Measurements from ENCODE around the gene MYD88. TPM values are rescaled to one million over a fixed set of nuclear protein-coding genes. Genes with fewer than 3 reads are reported as not detected.
A peak's percentile ranks its signal among the peaks of the same experiment; 100 is the strongest.

Gene MYD88
- total RNA-seq, 2 experiments from 2014 or later: 29.3 to 31.8 TPM

DNA sequence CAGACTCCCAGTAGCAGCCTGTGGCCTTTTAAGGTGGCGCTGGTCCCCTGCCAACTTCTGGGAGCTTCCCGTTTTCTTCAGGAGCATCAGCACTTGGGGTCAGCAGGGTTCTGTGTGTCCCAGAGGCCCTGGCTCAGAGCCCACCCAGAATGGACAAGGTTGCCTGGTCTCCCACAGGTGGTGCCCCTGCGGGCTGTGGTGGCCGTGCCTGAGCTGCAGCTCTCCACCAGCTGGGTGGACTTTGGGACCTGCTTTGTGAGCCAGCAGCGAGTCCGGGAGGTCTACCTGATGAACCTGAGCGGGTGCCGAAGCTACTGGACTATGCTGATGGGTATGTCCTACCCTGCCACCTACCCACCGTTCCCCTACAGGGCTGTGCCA is 17.0 kb upstream of the MYD88 start:
- Mint-ChIP-seq H3K27ac (no peak overlapping the region), H3K4me1 (ENCODE audit: low read depth) (peaks cover 11% of the 10 kb centered on the region), H3K9me3 (no peaks in the 10 kb centered on the region), H3K36me3 (ENCODE audit: low read depth) (peaks cover 31% of the 10 kb centered on the region), H3K27me3 (no peaks in the 10 kb centered on the region), H3K4me3 (no peak overlapping the region)
- ChIA-PET CTCF (interaction anchor here (1.7 kb wide), 1 partner anchor 10 kb away, joined by 4 read pairs; no protein-coding TSS in a partner anchor), POLR2A (interaction anchor here (0.6 to 0.8 kb wide), 2 partner anchors 57 to 116 kb away, joined by 3 read pairs; no protein-coding TSS in a partner anchor)
- ATAC-seq (no peak), DNase-seq (no peak)
- TF ChIP-seq, protein P1, sequence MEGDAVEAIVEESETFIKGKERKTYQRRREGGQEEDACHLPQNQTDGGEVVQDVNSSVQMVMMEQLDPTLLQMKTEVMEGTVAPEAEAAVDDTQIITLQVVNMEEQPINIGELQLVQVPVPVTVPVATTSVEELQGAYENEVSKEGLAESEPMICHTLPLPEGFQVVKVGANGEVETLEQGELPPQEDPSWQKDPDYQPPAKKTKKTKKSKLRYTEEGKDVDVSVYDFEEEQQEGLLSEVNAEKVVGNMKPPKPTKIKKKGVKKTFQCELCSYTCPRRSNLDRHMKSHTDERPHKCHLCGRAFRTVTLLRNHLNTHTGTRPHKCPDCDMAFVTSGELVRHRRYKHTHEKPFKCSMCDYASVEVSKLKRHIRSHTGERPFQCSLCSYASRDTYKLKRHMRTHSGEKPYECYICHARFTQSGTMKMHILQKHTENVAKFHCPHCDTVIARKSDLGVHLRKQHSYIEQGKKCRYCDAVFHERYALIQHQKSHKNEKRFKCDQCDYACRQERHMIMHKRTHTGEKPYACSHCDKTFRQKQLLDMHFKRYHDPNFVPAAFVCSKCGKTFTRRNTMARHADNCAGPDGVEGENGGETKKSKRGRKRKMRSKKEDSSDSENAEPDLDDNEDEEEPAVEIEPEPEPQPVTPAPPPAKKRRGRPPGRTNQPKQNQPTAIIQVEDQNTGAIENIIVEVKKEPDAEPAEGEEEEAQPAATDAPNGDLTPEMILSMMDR (IDR thresholded peaks at IDR 0.05): no peak
- intact Hi-C loops (cut with micrococcal nuclease): no loop called here

DNA sequence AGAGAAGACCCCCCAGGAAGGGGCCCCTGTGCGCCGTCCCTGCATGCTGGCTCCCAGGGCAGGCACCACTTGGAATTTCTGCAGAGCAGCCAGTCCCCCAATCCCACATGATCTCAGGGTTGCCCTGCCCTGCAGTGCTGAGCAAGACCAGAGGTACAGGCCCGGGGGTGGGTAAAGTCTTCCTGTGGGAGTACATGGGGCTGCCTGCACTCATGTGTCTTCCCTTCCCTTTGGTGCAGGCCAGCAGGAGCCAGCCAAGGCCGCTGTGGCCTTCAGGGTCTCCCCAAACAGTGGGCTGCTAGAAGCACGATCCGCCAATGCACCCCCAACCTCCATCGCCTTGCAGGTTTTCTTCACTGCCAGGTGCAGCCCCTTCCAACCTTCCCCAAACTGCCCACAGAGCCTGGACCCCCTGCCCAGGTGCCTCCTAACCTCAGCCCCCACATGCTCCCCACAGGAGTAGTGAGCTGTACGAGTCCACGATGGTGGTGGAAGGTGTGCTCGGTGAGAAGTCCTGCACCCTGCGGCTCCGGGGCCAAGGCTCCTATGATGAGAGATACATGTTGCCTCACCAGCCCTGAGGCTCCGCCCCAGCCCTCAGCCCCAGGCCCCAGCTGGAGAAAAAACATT is 16.5 kb upstream of the MYD88 start:
- Mint-ChIP-seq H3K9me3 (no peaks in the 10 kb centered on the region), H3K4me1 (ENCODE audit: low read depth) (peaks cover 11% of the 10 kb centered on the region), H3K27me3 (no peaks in the 10 kb centered on the region), H3K4me3 (no peak overlapping the region), H3K36me3 (ENCODE audit: low read depth) (peaks cover 35% of the 10 kb centered on the region), H3K27ac (no peak overlapping the region)
- ATAC-seq: no peak
- TF ChIP-seq, protein P1 (IDR thresholded peaks at IDR 0.05): no peak
- DNase-seq: no peak
- ChIA-PET CTCF (no interaction called here), POLR2A (no interaction called here)
- intact Hi-C loops (cut with micrococcal nuclease): no loop called here

DNA sequence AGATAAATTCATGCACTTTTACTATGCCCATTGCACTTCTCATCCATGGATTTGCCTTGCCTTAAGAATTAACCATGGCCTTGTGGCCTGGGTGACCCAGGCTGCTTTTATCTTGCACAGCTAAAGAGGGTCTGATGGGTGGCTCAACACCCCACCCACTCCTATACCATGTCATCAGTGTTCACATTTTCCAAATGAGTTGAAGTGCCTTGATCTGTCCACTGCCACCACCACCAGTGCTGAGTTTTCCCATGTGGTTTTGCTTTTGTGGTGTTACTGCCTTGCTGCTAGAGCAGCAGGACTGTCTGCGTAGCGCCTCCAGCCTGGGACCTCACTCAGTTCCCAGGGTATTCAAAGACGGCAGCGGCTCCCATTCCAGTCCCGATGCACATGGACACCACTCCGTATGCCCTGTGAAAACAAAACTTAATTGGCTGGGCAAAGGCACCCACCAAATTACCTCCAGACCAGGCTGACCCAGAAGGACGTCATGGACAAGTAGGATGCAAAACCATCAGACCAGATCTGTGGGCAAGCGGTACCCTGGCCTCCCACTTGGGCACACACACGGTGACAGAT is 15.7 kb upstream of the MYD88 start:
- ChIA-PET POLR2A (no interaction called here), CTCF (no interaction called here)
- Mint-ChIP-seq H3K27me3 (no peaks in the 10 kb centered on the region), H3K4me3 (no peak overlapping the region), H3K27ac (peak overlapping the region; percentile 27), H3K4me1 (ENCODE audit: low read depth) (peaks cover 11% of the 10 kb centered on the region), H3K9me3 (no peaks in the 10 kb centered on the region), H3K36me3 (ENCODE audit: low read depth) (peaks cover 37% of the 10 kb centered on the region)
- DNase-seq (no peak), ATAC-seq (no peak)
- TF ChIP-seq, protein P1 (IDR thresholded peaks at IDR 0.05): no peak
- intact Hi-C loops (cut with micrococcal nuclease): no loop called here

DNA sequence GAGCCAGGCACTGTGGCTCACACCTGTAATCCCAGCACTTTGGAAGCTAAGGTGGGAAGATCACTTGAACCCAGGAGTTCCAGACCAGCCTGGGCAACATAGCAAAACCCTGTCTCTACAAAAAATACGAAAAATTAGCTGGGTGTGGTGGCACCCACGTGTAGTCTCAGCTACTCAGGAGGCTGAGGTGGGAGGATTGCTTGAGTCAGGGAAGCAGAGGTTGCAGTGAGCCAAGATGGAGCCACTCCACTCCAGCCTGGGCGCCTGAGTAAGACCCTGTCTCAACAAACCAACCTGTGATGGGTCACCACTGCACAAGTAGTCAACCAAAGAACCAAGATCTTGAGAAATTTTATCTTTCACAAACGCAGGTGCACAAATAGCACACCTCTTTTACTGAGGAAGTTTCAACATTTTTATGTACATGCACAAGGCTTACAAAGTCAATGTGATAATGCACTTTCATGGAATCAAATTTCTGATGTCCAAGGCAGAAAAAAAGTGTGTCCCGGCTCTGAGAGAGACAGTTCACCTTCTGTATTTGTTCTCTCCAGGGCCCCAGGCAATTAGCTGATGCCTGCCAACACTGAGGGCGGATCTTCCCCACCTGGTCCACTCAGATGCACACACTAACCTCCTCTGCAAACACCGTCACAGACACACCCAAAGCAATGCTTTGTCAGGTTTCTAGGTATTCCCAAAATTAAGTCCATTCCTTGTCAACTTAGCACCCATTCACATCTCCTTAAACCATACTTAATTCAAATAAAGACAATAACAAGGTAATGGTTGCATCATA is 13.9 kb upstream of the MYD88 start:
- intact Hi-C loops (cut with micrococcal nuclease): no loop called here
- Mint-ChIP-seq H3K27me3 (no peaks in the 10 kb centered on the region), H3K4me1 (ENCODE audit: low read depth) (peaks cover 5% of the 10 kb centered on the region), H3K9me3 (no peaks in the 10 kb centered on the region), H3K4me3 (no peak overlapping the region), H3K36me3 (ENCODE audit: low read depth) (peaks cover 43% of the 10 kb centered on the region), H3K27ac (peak overlapping the region; percentile 8)
- CTCF ChIA-PET: interaction anchor here (1.5 kb wide), 1 partner anchor 222 kb away, joined by 5 read pairs; the partner anchor contains the start of gene XYLB
- no peak for DNase-seq
- POLR2A ChIA-PET: no interaction called here
- no peak for ATAC-seq
- TF ChIP-seq, protein P1 (IDR thresholded peaks at IDR 0.05): no peak
